Pulmonary artery endothelial cell (primary cell): ENCODE results near the gene VPS35L. TPM values are rescaled to one million over a fixed set of nuclear protein-coding genes. Genes with fewer than 3 reads are reported as not detected.
"Not testable (repeated sequence)": the region's sequence is repeated elsewhere in the genome, so short reads cannot be mapped to it uniquely, and the experiment has no call there.

Source experiments
- DNase-seq: peaks from one replicate; pipeline ENCODE4 v3.0.0-alpha.2; 2011; ENCODE audit warnings: low read depth, low spot score
- total RNA-seq: library from RNA; depleted of rRNA; stranded (reverse); fragments of >200 nt; gene quantifications from 2 replicates; pipeline ENCODE4 v1.2.3, GENCODE V29; 2014

VPS35L gene
- total RNA-seq, 1 donor from 2014 or later, result 30.5 TPM

- no peak for DNase-seq
These were observed 15.1 kb upstream of the VPS35L start for GRCh38 chr16:19540241-19540970.

GRCh38 chr16:19542138-19542821 lies 13.2 kb upstream of the VPS35L start:
- no peak for DNase-seq

GRCh38 chr16:19543278-19543996 lies 12.1 kb upstream of the VPS35L start:
- DNase-seq, result not testable (repeated sequence)

- no peak for DNase-seq
These were observed 7.4 kb upstream of the VPS35L start for GRCh38 chr16:19548144-19548543.

GRCh38 chr16:19549673-19550072 lies 5.8 kb upstream of the VPS35L start:
- DNase-seq, result no peak

- no peak for DNase-seq
These were observed 652 bp downstream of the VPS35L start for GRCh38 chr16:19555938-19556771.

- no peak for DNase-seq
These were observed 3.9 kb downstream of the VPS35L start for GRCh38 chr16:19559242-19559910.

GRCh38 chr16:19560078-19560477 lies 4.6 kb downstream of the VPS35L start:
- DNase-seq, result no peak

- no peak for DNase-seq
These were observed 7.9 kb downstream of the VPS35L start for GRCh38 chr16:19563377-19563776.

- DNase-seq, result no peak
These were observed 10.9 kb downstream of the VPS35L start for GRCh38 chr16:19566362-19566761.

- DNase-seq, result no peak
These were observed 12.1 kb downstream of the VPS35L start for GRCh38 chr16:19567560-19567959.

GRCh38 chr16:19573997-19574396 lies 18.5 kb downstream of the VPS35L start:
- no peak for DNase-seq

GRCh38 chr16:19574615-19575014 lies 19.1 kb downstream of the VPS35L start:
- DNase-seq, result no peak

GRCh38 chr16:19578378-19578971 lies 23.0 kb downstream of the VPS35L start:
- DNase-seq, result no peak

- no peak for DNase-seq
These were observed 26.7 kb downstream of the VPS35L start for GRCh38 chr16:19582050-19582831.

- DNase-seq, result no peak
These were observed 28.3 kb downstream of the VPS35L start for GRCh38 chr16:19583665-19584300.

- no peak for DNase-seq
These were observed 33.2 kb downstream of the VPS35L start for GRCh38 chr16:19588661-19589060.

GRCh38 chr16:19589106-19589505 lies 33.6 kb downstream of the VPS35L start:
- no peak for DNase-seq

GRCh38 chr16:19589771-19590302 lies 34.3 kb downstream of the VPS35L start:
- peak; percentile 93 for DNase-seq
